COLO668 (cell line): ENCODE measurements around the gene GP5.

Experiments
- DNase-seq: peaks from one replicate; lab custom pipeline; 2025; ENCODE audit not compliant: unreplicated experiment; lab: John Stamatoyannopoulos, UW

Gene GP5

DNA sequence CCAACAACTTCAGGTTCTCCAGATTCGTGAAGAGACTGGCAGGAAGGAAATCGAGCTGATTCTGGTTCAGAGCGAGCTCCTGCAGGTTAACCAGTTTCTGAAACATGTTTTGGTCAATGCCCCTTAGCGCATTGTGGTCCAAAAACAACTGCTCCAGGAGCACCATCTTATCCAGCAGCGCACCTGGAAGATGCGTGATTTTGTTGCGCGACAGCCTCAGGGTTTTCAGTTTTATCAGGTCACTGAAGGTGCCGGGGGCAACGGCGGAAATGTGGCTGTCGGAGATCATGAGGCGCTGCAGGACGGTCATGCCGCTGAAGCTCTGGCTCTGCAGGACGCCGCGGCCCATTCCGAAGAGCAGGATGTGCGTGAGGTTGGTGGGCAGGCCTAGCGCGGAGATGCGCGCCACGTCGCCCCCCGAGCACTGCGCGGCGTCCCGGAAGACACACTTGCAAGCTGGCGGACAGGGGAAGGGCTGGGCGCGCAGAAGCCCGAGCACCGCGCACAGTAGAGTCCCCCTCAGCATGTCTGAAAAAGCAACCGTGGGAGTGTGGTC, 1.2 kb downstream of the GP5 start:
- no peak for DNase-seq

DNA sequence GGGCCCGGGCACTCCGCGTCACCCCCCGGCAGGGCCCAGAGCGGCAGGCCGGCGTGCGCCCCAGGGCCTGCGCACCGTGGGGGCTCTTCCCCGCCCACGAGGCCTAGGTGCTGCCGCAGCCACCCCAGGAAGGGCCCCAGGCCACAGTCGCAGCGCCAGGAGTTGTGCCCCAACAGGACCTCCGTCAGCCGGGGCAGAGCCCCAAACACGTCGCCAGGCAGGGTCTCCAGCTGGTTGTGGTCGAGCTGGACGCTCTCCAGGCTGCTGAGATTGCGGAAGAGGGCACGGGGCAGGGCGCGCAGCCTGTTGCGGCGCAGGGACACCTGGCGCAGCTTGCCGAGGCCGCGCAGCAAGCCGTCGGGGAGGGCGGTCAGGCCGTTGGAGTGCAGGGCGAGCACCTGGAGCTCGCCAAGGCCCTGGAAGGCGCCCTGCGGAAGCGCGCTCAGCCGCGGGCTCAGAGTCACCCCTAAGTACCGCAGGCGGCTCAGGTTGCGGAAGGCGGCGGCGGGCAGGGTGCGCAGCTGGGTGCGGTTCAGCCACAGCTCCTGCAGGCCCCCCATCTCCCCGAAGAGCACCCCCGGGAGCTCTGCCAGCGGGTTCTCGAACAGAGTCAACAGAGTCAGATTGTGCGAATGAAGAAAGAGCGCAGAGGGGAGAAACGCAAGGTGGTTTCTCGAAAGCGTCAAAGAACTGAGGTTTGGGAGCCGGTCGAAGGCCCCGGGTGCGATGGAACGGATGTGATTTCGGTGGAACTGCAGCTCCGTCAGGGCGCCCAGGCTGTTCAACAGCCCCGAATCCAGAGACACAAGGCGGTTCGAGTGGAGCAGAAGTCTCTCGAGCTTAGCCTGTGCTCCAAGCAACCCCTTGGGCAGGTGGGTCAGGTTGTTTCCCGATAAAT, 2.0 kb downstream of the GP5 start:
- DNase-seq, result peak; percentile 77

- DNase-seq, result no peak
Measured at GRCh38 chr3:194396539-194396858, 2.6 kb downstream of the GP5 start.

- DNase-seq, result no peak
Measured at GRCh38 chr3:194395778-194396538, 3.1 kb downstream of the GP5 start.

DNA sequence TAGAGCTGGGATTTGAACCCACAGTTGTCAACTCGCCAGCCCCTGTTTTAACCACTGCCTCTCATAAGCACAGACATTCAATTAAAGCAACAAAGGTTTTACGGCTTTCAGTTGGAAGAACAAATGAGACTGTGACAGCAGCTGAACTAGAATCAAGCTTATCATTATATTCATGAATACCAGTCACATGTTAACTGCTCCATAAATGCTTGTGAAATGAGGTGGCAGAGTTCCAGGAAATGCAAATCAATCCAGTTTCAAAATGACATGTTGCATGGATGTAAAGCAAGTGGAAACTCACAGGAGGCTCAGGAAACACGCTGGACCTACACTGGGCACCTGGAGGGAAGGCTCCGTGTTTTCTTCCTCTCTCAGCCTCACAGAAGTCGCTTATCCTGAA, 3.9 kb downstream of the GP5 start:
- no peak for DNase-seq

DNA sequence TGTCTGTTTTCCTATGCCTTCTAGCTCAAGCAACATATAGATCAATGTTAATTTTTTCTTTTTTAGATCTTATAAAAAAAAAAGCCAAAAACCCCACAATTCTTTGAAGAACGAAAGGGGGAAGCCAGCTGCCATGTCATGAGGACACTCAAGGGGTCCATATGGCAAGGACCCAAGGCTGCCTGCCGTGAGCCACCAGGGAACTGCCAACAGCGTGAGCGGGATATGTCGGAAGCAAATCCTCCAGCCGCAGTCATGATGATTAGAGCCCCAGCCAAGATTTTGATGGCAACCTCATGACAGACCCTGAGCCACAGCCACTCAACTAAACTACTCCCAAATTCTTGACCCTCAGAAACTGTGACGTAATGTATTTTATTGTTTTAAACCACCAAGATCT, 6.5 kb downstream of the GP5 start:
- no peak for DNase-seq

- DNase-seq, result no peak
Measured at GRCh38 chr3:194390835-194391234, 8.2 kb downstream of the GP5 start.

DNA sequence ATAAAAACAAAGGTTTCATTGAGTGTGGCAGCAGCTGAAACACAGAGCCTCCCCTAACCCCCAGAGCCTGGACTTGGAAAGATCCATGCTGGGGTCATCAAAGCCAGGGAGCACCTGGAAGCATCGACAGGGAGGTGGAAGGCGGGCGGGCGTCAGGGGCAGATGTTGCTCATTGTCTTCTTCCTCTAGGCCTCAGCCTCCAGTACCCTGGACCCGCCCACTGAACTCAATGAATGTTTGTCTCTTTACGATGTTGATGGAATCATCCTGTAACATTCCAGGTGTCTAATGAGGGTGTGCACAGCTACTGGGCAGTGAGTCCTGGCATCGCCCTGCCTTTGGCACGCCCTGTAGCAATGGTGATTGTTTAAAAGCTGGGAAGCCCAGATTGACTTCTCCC, 9.8 kb downstream of the GP5 start:
- no peak for DNase-seq

DNA sequence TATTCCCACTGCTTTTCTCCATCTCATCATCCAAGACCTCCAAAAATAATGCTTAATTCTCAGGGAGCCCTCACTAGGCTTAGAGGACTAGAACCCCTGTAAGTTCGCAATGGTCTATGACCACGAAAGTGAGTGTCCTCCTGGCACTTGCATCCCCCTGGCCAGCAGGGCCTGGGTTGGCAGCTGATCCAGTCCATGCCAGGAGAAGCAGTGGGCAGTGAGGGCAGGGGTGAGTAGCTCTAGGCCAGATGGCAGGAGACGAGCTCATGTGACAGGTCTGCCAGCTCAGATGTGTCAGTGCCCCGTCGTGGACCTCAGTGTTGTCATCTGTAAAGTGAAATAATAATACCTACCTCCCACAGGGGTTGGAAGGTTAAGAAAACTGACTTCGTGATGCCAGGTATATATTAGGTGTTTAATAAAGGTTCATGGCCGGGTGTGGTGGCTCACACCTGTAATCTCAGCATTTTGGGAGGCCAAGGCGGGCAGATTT, 11.1 kb downstream of the GP5 start:
- no peak for DNase-seq

DNA sequence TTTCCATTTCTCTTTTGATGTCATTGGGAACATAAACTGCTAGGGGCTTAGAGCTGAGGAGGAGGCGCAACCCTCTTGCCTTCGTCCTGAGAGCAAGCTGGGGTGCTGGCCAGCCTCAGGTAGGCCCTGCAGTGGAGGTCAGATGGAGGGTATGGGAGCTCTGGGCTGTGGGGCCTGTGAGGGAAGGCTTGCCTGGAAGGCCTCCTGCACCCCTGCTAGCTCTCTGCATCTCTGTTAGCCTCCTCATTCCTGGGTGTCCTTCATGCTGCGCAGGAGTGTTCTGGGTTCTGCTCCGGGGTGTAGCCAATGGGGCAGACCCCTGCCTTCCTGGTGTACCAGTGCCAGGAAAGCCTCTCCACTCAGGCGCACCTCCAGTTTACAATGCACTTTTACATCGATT, 11.8 kb downstream of the GP5 start:
- no peak for DNase-seq

DNA sequence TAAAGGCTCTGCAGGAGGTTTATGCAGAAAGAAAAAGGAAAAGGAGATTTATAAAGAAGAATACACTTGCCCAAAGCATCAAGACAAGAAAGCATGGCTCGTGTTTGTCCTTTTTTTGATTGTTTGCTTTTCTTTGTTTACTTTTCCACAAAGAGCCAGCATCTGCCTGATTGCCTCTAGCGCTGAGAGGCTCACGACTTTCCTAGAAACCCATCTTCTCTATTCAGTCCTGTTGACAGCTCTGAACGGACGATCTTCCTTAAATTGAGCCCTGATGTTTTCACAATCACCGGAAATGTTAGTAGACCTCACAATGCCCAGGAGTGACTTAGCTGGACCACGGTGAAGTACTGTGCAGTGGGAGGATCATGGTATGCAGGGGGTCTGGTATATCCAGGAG, 12.4 kb downstream of the GP5 start:
- DNase-seq, result peak; percentile 10

DNA sequence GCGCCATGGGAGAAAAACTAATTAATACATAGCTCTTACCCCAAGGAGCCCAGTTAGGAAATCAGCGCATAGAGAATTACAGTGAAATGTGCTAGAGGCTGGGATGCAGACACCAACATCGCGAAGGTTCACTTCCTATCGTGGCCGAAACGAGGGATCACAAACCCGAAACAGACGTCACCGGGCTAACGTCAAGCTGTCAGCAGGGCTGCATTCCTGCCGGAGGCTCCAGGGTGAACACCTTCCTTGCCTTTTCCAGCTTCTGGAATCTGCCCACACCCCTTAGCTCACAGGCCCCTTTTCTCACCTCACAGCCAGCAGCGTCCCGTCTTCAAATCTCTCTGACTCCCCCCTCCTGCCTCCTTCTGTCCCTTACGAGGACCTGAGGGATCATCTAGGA, 13.0 kb downstream of the GP5 start:
- no peak for DNase-seq

DNA sequence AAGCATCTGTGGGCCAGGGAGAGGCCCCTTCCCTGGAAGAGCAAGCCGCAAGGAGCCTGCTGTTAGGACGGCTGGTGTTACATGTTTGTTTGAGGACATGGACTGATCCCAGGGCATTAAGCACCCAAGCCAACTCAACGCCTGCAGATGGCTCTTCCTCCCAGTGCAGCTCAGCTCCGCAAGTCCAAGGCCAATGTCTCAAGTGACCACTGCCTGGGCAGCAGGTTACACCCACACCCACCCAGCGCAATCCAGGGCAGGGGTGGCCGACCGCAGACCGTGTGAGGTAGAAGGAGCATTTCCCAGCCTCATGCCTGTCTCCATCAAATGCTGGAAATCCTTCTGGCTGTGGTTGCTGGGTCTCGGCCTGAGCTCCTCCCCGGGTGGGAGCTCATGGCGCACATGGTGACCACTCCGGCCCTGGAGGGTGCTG, 14.5 kb downstream of the GP5 start:
- no peak for DNase-seq

DNA sequence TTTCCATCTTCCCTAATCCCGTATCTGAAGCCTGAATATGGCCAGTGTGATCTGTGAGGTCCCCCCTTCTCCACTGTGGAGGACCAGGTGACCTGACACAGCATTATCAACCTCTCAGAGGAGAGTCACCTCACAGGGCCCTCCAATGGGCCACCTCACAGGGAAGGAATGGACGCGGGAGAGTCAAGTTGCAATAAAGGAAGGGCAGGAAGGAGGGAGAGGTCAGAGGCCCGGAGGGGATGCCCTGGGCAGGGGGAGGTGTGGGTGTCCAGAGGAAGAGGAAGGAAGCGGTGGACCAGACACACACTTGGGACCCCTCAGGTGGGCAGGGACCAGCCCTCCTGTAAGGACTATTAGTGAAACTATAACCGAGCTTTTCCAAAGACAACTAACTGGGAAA, 14.9 kb downstream of the GP5 start:
- DNase-seq, result no peak

- no peak for DNase-seq
Measured at GRCh38 chr3:194383276-194383940, 15.7 kb downstream of the GP5 start.

DNA sequence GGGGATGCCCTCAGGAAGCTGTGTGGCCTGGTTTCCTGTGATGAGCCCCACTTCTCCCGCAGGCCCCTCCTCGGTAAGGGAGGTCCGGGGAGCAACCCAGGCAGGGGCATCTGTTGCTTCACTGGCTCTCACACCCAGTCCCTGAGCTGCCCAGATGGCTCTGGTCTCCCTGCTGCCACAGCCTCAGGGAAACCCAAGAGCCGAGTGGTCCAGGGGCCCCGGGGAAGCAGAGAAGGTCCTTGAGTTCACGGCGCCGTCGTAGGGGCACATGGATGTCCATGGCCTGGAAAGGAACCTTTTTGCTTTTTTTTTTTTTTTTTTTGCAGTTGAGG, 16.2 kb downstream of the GP5 start:
- DNase-seq, result no peak

DNA sequence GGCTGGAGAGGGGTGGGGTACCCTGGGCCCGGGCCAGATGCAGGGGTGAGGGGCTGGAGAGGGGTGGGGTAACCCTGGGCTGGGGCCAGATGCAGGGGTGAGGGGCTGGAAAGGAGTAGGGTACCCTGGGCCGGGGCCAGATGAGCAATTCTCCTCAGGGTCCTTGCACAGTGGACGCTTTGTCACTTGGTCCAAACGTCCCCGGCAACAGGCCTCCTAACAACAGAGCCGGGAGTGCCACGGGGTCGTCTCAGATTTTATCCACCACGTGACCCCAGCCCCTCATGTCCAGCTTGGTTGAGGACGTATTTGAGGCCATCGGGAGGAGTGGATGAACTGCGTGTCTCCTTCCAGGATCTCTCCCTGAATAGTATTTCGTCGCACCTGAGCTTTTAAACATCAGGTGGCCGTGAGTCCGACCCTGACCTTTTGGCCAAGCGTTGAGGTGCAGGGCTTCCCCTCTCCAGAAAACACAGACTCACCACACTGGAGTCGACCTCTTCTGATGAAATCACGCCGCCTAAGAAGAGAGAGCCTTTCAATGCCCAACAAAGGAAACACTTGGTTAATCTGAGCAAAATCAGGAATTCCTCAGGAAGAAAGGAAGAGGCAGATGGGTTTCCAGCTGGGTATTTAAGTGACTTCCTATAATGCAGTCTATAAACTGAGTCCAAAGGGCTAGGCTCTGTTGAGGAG, 16.7 kb downstream of the GP5 start:
- no peak for DNase-seq

GRCh38 chr3:194381460-194381875, 17.6 kb downstream of the GP5 start:
- DNase-seq, result no peak

- no peak for DNase-seq
Measured at GRCh38 chr3:194380326-194380725, 18.7 kb downstream of the GP5 start.

GRCh38 chr3:194379651-194380050, 19.4 kb downstream of the GP5 start:
- no peak for DNase-seq

GRCh38 chr3:194379231-194379630, 19.8 kb downstream of the GP5 start:
- no peak for DNase-seq
